ENCODE measurements around the gene CDK3.
"Not testable (repeated sequence)": the region's sequence is repeated elsewhere in the genome, so short reads cannot be mapped to it uniquely, and the experiment has no call there.

Gene CDK3

GRCh38 chr17:76000755-76001521 is at the start of gene CDK3:
Gene CDK3, plus strand, starts transcription at chr17:76000855. Its CDS starts 571 bp downstream, at chr17:76001426.
- no peak for DNase-seq

GRCh38 chr17:75950855-75951554 is 49.6 kb upstream of the CDK3 start:
- DNase-seq, result no peak

GRCh38 chr17:75959051-75959838 is 41.4 kb upstream of the CDK3 start:
- DNase-seq, result no peak

GRCh38 chr17:75959839-75960511 is 40.7 kb upstream of the CDK3 start:
- no peak for DNase-seq

GRCh38 chr17:75965468-75965867 is 35.2 kb upstream of the CDK3 start:
- DNase-seq, result no peak

- not testable (repeated sequence) for DNase-seq
These were observed 31.6 kb upstream of the CDK3 start for GRCh38 chr17:75969044-75969443.

- no peak for DNase-seq
These were observed 30.6 kb upstream of the CDK3 start for GRCh38 chr17:75970011-75970523.

- DNase-seq, result no peak
These were observed 30.0 kb upstream of the CDK3 start for GRCh38 chr17:75970626-75971025.

GRCh38 chr17:75975187-75975586 is 25.5 kb upstream of the CDK3 start:
- not testable (repeated sequence) for DNase-seq

GRCh38 chr17:75975757-75976174 is 24.9 kb upstream of the CDK3 start:
- DNase-seq, result no peak

GRCh38 chr17:75976175-75976848 is 24.3 kb upstream of the CDK3 start:
- DNase-seq, result no peak

- DNase-seq, result peak; percentile 98
These were observed 21.5 kb upstream of the CDK3 start, which contains the start of the genes ACOX1 and TEN1 for GRCh38 chr17:75978938-75979704. Gene ACOX1, minus strand, starts transcription at chr17:75979166. Its CDS starts 93 bp downstream, at chr17:75979073. Gene TEN1, plus strand, starts transcription at chr17:75979240. Its CDS starts 6,953 bp downstream, at chr17:75986193.

GRCh38 chr17:75979705-75980187 is 20.9 kb upstream of the CDK3 start:
- DNase-seq, result no peak

GRCh38 chr17:75980188-75981018 is 20.3 kb upstream of the CDK3 start:
- DNase-seq, result no peak

GRCh38 chr17:75981019-75981615 is 19.5 kb upstream of the CDK3 start:
- DNase-seq, result no peak

- DNase-seq, result no peak
These were observed 17.0 kb upstream of the CDK3 start for GRCh38 chr17:75983501-75984181.

- no peak for DNase-seq
These were observed 14.7 kb upstream of the CDK3 start for GRCh38 chr17:75985986-75986385.

GRCh38 chr17:75987041-75987440 is 13.6 kb upstream of the CDK3 start:
- DNase-seq, result no peak

- no peak for DNase-seq
These were observed 9.3 kb upstream of the CDK3 start for GRCh38 chr17:75991396-75991795.

Measured in right forelimb (tissue), 1 donor.